NOMO-1 (cell line): ENCODE measurements around the gene TMPRSS5.
"Not testable (repeated sequence)": the region's sequence is repeated elsewhere in the genome, so short reads cannot be mapped to it uniquely, and the experiment has no call there.

Experiments used
- DNase-seq, 2 experiments: peaks; one replicate each; lab custom pipeline; 2025; ENCODE audit not compliant: unreplicated experiment in 2 of 2; lab: John Stamatoyannopoulos, UW

Gene TMPRSS5

GRCh38 chr11:113705871-113706655, at the start of gene TMPRSS5:
TMPRSS5 (minus strand) TSS chr11:113706308; CDS start chr11:113706224, 84 bp downstream.
- no peak for DNase-seq

GRCh38 chr11:113752932-113753331, 46.8 kb upstream of the TMPRSS5 start:
- no peak for DNase-seq

DNA sequence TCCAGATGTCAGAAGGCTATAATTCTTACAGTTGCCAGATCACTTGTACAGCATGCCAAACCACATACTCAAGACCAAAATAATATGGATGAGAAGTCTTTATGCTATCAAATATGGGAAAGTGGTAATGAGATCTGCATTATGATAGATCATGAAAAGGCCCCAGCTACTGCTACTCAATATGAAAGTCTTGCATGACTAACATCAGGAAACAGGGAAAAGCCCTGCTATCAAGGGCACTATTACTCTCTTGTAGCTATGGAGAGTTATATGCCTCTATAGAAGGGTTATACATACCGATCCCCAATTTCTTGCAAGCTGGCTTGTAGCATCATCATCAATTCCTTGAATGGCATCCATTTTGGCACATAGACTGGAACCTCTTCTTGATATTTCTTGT, 30.2 kb upstream of the TMPRSS5 start:
- no peak for DNase-seq

DNA sequence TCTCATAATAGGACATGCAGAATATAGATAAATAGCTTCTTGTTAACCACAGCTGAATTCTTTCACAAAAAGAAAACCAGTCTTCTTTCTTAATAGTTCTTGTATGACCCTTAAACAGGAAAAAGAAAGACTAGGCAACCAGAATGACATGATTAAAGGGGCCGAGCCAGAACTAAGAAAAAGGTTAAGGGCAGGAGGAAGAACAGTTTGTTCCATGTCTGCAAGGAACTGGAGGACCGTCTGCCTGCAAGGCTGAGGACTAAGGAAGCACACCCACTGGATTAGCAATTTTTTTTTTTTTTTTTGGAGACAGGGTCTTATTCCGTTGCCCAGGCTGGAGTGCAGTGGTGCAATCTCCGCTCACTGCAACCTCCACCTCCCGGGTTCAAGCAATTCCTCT, 26.0 kb upstream of the TMPRSS5 start:
- DNase-seq = no peak

DNA sequence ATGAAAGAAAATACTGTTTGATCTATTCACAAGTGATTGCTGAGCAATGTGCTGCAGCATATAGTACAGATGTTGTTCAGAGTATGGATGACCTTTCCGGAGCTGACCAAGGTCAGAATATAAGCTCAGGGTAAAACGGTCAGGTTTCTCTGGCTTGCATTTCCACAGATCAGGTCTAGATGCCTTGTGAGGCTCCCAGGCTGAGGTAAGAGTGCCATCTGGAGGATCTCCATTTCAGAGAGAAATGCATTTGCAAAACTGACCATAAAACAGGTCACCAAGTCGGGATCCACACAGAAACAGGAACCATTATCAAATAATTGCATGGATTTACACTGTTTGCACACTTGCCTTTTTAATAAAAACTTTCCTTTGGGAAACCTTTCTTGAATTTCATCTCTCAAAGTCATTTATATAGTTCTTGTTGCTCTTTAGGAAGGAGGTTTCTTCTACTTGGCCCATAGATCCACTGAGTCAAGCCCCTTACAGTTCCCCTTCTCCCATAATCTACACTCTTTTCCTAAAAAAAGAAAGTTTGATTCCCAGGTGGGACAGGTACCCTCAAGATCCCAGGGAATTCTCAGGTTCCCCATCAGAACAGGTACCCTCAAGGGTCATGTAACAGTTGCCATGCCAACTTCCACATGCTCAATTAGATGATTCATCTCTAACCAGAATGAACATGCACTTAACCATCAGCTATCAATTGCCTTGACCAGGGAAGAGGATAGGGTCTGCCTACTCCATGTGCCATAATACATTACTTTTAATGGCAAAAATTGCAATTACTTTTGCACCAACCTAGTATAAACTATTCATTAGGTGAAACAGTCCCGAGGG, 25.0 kb upstream of the TMPRSS5 start:
- peak in 1 of 2 experiments; percentile 9 for DNase-seq

- no peak for DNase-seq
Observed at GRCh38 chr11:113729456-113729855, 23.3 kb upstream of the TMPRSS5 start.

- DNase-seq = peak; percentile 18 to 19
Observed at GRCh38 chr11:113728814-113729213, 22.7 kb upstream of the TMPRSS5 start.

DNA sequence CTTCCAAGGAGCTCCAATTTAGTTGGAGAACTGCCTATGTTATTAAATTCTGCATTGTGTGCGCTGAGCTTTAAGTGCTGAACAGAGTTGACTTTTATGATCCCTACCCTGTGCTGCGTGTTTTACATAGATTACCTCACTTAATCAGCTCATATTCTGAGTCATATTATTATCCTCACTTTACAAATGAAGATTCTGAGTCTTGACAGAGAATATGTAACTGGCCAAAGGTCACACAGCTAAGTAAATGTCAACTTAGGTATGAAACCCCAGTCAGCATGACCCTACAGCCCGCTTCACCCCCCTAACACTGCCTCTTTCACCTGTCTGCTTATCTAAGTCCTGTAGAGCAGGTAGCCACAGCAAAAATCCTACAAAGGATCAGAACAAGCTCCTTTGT, 19.8 kb upstream of the TMPRSS5 start:
- no peak for DNase-seq

DNA sequence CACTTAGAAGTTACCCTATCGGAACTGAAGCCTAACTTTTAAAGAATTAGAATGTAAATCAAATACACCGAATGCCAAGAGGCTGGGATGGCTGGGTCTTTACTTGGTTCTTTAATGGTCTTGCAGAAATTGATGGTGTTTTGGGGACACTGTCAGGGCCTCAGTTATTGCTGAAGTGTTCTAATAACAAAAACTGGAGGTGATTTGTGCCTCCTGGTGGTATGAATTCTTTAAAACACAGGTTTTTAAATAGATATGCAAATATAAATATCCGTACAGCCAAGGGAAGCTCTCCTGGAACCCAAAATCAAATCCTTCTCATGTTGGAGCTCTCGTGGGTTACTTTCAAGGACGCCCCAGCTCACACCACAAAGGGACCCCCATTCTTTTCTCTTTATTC, 19.3 kb upstream of the TMPRSS5 start:
- DNase-seq = no peak

DNA sequence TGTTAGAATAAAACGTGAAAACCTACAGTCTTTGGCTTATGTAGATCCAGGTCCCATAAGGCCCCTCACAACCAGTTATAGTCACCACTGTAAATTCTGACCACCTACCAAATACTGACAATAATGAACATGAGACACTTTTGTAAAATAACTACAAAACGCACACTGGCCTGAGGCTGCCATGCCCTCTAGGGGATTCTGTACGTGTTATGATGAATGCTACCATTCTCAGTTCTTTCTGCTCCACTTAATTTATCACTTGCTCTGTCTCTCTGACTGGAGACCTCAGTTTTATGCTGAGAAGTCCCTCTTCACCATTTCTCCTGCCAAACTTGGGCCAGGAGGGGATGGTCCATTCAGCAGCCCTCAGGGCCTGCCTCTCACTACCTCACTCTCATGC, 18.7 kb upstream of the TMPRSS5 start:
- no peak for DNase-seq

DNA sequence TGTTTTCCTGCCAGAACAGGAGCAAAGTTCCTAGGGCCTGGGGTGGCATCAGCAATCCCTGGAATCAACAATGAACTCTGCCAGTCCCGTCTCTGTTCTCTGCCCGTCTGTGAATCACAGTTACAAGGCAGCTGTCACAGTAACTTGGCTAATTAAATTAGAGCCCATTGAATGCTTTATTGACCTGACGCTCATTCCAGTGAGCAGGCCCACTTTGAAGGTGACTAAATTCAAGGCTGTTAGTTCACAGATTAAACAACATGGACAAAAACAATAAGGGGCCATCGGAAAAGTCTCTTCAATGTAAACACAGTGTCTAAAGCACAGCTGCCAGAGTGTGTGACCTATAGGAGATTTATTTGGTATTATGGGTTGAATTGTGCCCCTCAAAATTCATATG, 17.7 kb upstream of the TMPRSS5 start:
- DNase-seq = no peak

GRCh38 chr11:113722934-113723333, 16.8 kb upstream of the TMPRSS5 start:
- no peak for DNase-seq

DNA sequence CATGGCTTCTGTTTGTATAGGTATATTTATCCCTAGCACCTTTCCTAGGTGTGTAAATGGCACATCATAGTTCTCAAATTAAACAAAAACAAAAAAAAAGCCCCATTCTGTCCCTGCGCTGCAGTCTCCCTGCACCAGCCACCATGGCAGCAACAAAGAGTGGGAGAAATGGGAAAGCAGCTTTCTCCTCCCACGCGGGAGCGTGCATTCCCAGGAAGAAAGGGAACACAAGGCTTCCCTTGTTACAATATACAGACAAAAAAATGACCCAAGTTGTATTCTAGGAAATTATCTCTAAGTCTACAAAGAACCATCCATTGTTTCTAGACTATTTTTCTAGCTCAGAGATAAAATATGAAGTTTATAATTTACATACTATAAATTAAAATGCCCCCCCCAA, 16.1 kb upstream of the TMPRSS5 start:
- DNase-seq = no peak

DNA sequence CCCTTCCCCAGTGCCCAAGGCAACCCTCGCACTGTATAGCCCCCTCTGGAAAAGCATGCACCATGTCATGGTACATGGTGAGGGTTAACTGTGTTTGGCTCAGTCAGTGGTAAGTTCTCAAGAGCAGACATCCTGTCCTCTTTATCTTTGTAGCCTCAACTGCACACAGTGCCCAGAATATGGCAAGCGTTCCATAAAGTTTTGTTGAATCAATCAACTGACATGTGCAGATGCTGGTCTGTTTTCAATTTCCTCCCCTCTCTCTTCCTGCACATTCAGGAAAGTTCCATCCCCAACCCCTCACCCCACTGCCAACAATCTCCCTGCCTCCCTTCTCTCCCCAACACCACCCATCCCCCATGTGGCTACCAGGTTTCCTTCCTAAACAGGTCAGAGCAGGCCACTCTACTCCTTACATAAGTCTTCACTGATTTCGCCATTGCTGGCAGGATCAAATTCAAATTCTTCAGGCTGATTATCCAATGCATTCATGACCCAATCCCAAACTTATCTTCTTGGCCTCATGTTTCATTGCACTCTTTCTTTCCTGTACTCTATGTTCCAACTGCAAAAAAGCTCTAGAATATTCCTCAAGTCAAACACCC, 15.5 kb upstream of the TMPRSS5 start:
- DNase-seq = no peak

GRCh38 chr11:113720478-113720877, 14.4 kb upstream of the TMPRSS5 start:
- not testable (repeated sequence) for DNase-seq

DNA sequence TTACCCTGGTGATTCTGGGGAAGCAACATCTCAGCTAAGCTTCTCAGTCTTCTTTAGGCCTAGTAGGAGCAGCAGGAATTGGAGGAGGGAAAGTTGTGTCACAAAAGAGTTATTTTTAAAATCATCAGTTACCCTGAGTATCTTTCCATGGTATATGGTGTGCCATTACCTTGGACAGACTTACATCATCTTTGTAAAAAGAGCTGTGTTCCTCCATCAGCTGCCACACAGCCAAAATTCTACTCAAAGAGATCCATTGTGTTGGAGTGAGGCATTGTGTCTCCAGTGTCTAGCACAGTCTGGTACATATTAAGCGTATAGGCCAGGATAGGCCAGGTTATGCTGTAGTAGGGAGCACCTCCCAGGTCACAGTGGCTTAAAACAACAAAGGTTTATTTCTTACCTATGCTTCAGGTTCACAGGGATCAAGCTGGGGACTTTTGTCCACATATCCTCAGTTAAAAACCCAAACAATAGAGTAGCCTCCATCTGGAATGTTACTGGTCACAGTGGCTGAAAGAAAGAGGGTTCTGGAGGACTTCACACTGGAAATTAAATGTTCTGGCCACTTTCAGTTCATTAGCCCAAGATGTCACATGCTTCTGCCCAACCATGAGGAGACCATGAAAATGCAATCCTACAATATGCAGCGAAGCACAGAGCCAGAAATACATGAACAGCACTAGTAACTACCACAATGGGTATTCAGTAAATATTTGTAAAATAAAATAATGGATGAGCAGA, 9.9 kb upstream of the TMPRSS5 start:
- DNase-seq = no peak

- no peak for DNase-seq
Observed at GRCh38 chr11:113715273-113715672, 9.2 kb upstream of the TMPRSS5 start.

GRCh38 chr11:113710989-113711388, 4.9 kb upstream of the TMPRSS5 start:
- no peak for DNase-seq

- DNase-seq = not testable (repeated sequence)
Observed at GRCh38 chr11:113703551-113703950, 2.6 kb downstream of the TMPRSS5 start.

- DNase-seq = no peak
Observed at GRCh38 chr11:113701491-113701890, 4.6 kb downstream of the TMPRSS5 start.

GRCh38 chr11:113698515-113698914, 7.6 kb downstream of the TMPRSS5 start:
- no peak for DNase-seq
